Lung (tissue), 12 donors: ENCODE measurements around the gene SUGCT. TPM values are rescaled to one million over a fixed set of nuclear protein-coding genes. Genes with fewer than 3 reads are reported as not detected.

Experiments used
- ATAC-seq: fragments of 200-7000 bp; cut with Tn5 transposase; one replicate; pipeline ENCODE4 v1.9.1; 2020; ENCODE audit warnings: moderate number of reproducible peaks; ENCODE audit not compliant: insufficient read depth, low FRiP score
- DNase-seq, 3 donors: peaks; one replicate each; pipeline ENCODE4 v3.0.0-alpha.2; 2013 to 2017
- H3K27ac ChIP-seq, 2 donors: one replicate each; pipeline ENCODE4 v1.5.1; 2013; ENCODE audit warnings: mild to moderate bottlenecking in 2 of 2, moderate library complexity in 2 of 2, control low read depth in 1 of 2, inconsistent platforms in 1 of 2, low read depth in 1 of 2, low read length in 1 of 2
- H3K27me3 ChIP-seq, 3 donors: one replicate each; pipeline ENCODE4 v1.5.1; 2013; ENCODE audit warnings: low read length in 2 of 3; ENCODE audit not compliant: control insufficient read depth in 3 of 3, insufficient read depth in 3 of 3
- H3K36me3 ChIP-seq, 4 donors: one replicate each; pipeline ENCODE4 v1.5.1; 2013; ENCODE audit warnings: low read length in 4 of 4, mild to moderate bottlenecking in 1 of 4, moderate library complexity in 1 of 4; ENCODE audit not compliant: control insufficient read depth in 4 of 4, insufficient read depth in 4 of 4
- H3K4me1 ChIP-seq, 5 donors: one replicate each; pipeline ENCODE4 v1.5.1; 2013; ENCODE audit warnings: low read length in 5 of 5, mild to moderate bottlenecking in 2 of 5, moderate library complexity in 1 of 5; ENCODE audit not compliant: control insufficient read depth in 5 of 5, insufficient read depth in 5 of 5
- H3K4me3 ChIP-seq: one replicate; pipeline ENCODE4 v1.5.1; 2013; ENCODE audit warnings: mild to moderate bottlenecking, control low read depth, moderate library complexity
- H3K9ac ChIP-seq, 2 donors: one replicate each; pipeline ENCODE4 v1.5.1; 2013; ENCODE audit warnings: low read length in 2 of 2, control low read depth in 1 of 2; ENCODE audit not compliant: insufficient read depth in 1 of 2
- H3K9me3 ChIP-seq, 4 donors: one replicate each; pipeline ENCODE4 v1.5.1; 2013; ENCODE audit warnings: low read length in 3 of 4, mild to moderate bottlenecking in 1 of 4, moderate library complexity in 1 of 4; ENCODE audit not compliant: control insufficient read depth in 4 of 4, insufficient read depth in 3 of 4
- WGBS, 2 donors: extraction: QIAGEN DNeasy Blood & Tissue Kit; methylation state at CpG; one replicate each; pipeline ENCODE4 v1.1.7; 2013; 5-methylcytosine and 5-hydroxymethylcytosine counted together
- polyA plus RNA-seq, 2 donors: library from polyadenylated mRNA; stranded (reverse); fragments of 200-250 nt; gene quantifications; one replicate each; pipeline ENCODE4 v1.2.1, GENCODE V29; 2013
- total RNA-seq, 2 donors: library from RNA; depleted of rRNA in 1 of 2; stranded (reverse); fragments of >200 nt in 1 of 2; gene quantifications; one replicate each; pipeline ENCODE4 v1.2.1, GENCODE V29; 2014 to 2021
- TF ChIP-seq, protein P1 (sequence below): IDR thresholded peaks from 2 replicates; pipeline ENCODE4 v1.5.1; 2012; ENCODE audit warnings: mild to moderate bottlenecking; ENCODE audit errors: control extremely low read depth, extremely low read depth
- donor health status: control.
- donor health status: control.
- donor health status: Bipolar disorder and iron deficiency.
- donor health status: healthy.
- donor health status: DM: yes; HTN: yes; CAD: no.

The SUGCT gene
- total and polyA plus RNA-seq, 4 donors = 0.23 to 4.2 (median 1.8) TPM

DNA sequence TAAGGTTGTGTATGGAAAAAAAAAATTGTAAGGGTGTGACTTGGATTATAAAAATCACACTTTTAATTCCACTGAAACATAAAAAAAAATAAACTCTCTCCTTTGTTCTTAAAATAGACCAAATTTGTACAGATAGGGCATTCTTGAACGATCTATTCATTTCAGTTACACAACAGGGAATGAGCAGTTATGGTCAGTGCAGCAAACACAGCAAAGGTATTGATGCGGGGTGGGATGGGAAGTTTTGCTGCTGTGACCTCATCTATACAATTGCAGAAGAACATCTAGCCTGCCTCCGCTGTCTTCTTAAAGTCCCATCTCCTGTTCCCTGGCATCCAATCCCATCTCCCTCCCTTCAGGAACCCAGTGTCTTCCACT lies 580.2 kb downstream of the SUGCT start:
- H3K36me3 ChIP-seq = no peaks in the 10 kb centered on the region
- DNase-seq (no peak), ATAC-seq (no peak)
- TF ChIP-seq, protein P1, sequence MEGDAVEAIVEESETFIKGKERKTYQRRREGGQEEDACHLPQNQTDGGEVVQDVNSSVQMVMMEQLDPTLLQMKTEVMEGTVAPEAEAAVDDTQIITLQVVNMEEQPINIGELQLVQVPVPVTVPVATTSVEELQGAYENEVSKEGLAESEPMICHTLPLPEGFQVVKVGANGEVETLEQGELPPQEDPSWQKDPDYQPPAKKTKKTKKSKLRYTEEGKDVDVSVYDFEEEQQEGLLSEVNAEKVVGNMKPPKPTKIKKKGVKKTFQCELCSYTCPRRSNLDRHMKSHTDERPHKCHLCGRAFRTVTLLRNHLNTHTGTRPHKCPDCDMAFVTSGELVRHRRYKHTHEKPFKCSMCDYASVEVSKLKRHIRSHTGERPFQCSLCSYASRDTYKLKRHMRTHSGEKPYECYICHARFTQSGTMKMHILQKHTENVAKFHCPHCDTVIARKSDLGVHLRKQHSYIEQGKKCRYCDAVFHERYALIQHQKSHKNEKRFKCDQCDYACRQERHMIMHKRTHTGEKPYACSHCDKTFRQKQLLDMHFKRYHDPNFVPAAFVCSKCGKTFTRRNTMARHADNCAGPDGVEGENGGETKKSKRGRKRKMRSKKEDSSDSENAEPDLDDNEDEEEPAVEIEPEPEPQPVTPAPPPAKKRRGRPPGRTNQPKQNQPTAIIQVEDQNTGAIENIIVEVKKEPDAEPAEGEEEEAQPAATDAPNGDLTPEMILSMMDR = no peak
- H3K4me3 ChIP-seq = no peak overlapping the region
- no peaks in the 10 kb centered on the region for H3K9me3 ChIP-seq
- H3K27ac ChIP-seq = no peak overlapping the region
- WGBS, 2 donors = 75 to 88% methylated on average over 3 of the region's 3 CpGs
- no peaks in the 10 kb centered on the region for H3K27me3 ChIP-seq
- peaks cover 0 to 3% (median 0%) of the 10 kb centered on the region in 5 donors for H3K4me1 ChIP-seq
- H3K9ac ChIP-seq = no peak overlapping the region

DNA sequence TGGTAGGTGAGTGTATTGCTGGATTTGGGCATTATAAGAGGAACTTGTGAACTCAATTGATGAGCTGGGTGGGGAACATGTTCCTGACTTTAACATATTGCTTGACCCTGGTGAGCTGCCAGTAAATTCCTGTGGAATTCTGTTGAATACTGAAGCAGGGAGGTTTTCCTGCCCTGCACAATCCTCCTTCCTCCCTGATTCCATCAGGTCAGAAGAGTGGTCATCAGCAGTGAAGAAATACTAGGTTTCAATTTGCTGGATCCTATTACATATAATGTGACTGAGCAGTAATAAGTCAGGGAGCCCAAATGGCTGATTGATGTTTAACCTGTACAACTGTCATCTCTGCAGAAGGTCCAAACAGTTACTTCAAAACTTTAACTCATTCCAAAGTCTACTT lies 581.2 kb downstream of the SUGCT start:
- Histone ChIP-seq H3K36me3 (no peaks in the 10 kb centered on the region), H3K9me3 (no peaks in the 10 kb centered on the region), H3K27ac (no peak overlapping the region), H3K27me3 (no peaks in the 10 kb centered on the region), H3K4me3 (no peak overlapping the region), H3K4me1 (peaks cover 0 to 6% (median 0%) of the 10 kb centered on the region in 5 donors), H3K9ac (no peak overlapping the region)
- ATAC-seq (no peak), DNase-seq (no peak)
- TF ChIP-seq, protein P1 = no peak

DNA sequence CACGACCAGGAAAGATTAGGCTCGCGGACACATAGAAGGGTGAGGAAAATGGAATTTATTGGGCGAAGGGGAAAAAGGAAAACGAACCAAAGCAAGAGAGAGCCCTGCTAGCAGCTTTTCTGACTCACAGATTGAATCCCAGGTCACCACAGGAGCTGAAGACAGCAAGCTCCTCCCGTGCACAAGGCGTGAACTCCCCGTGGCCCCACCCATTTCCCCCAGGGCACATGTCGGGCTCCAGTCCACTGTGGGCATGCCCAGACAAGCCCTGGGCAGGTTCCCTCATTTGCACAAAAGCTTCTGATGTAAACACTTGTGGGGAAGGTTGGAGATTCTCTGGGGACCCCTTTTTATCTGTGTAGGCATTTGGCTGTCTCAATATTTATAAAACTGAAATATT lies 582.4 kb downstream of the SUGCT start:
- ATAC-seq = no peak
- Histone ChIP-seq H3K9me3 (no peaks in the 10 kb centered on the region), H3K27ac (no peak overlapping the region), H3K4me1 (peaks cover 0 to 6% (median 0%) of the 10 kb centered on the region in 5 donors), H3K9ac (no peak overlapping the region), H3K4me3 (no peak overlapping the region), H3K36me3 (no peaks in the 10 kb centered on the region), H3K27me3 (no peaks in the 10 kb centered on the region)
- TF ChIP-seq, protein P1 = no peak
- 50 to 74% methylated on average over 9 of the region's 9 CpGs for WGBS, 2 donors
- no peak for DNase-seq

DNA sequence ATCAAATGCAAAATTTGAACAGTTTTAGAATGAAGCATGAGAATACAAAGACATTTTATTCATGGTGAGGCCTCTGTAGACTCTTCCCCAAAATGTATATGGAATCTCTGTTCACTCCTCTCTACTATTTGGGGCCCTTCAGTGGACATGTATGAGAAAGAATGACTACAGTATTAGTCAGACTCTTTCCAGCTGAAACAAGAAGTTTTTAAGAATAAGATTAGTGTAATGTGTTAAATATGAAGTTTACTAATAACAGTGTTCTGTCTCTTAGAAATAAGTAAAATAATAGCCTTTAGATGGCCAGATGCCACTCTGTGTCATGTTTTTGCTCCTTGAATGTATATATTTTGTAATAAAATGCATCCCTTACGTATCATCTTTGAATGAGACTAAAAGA lies 585.6 kb downstream of the SUGCT start:
- Histone ChIP-seq H3K4me3 (no peak overlapping the region), H3K9ac (no peak overlapping the region), H3K27ac (no peak overlapping the region), H3K4me1 (peaks cover 0 to 6% (median 0%) of the 10 kb centered on the region in 5 donors), H3K27me3 (no peaks in the 10 kb centered on the region), H3K36me3 (no peaks in the 10 kb centered on the region), H3K9me3 (no peaks in the 10 kb centered on the region)
- WGBS, 2 donors = 93 to 95% methylated on average over 1 of the region's 1 CpG
- DNase-seq (no peak), ATAC-seq (no peak)
- TF ChIP-seq, protein P1 = no peak
